NCI-H524 (cell line): Measurements from ENCODE around the gene SMIM38.
"Not testable (repeated sequence)": the region's sequence is repeated elsewhere in the genome, so short reads cannot be mapped to it uniquely, and the experiment has no call there.

ENCODE experiments used
- DNase-seq, 2 experiments: peaks; one replicate each; lab custom pipeline; 2025; lab: John Stamatoyannopoulos, UW

The SMIM38 gene

DNA sequence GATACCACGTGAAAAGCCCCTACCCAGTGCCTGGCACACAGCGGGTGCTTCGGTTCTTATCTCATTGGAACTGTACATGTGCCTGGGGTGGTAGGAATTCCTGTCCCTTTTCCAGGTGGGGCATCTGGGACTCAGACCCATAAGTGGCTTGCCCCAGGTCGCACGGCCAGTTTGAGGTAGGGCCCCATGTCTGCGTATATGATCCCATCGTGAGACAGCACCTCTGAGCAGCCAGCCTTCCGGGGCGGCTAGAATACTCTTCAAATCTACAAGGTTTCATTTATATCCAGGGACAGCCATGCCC, 33.5 kb upstream of the SMIM38 start:
- DNase-seq = no peak

DNA sequence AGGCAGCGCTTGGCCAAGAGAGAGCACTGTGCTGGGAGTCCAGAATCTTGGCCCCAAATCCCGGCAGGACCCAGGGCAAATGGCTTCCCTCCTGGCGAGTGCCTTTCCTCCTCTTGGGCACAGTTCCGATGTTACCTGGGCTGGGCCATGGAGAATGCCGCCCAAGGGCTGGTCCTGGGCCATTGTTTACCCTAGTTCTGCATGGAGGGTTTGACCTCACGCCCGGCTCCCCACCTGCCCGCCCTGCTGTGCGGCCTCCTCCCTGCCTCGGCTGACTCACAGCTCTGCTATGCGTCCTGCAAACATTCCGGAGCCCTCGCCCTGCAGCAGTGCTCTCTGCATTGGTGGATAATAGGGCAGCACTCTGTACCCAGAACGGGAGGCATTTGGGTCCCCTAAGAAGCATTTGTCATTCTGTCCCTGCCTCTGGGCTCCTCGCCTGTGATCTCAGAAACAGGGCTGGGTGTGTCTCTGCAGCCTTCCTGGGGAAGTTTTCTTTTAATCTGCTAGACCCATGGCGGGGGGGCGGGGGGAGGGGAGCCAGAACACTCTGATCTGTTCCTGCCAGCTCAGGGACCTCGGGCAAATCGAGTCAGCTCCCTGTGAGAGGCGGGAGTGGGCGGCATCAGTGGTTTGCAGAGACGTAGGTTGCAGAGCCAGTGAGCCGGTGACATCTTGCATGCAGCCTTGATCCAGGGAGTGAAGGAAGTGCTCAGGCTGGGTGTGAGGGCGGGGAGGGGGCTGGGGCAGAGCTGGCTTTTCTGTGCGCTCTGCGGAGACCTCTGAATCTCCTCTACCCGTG, 32.9 kb upstream of the SMIM38 start:
- DNase-seq = peak in 1 of 2 experiments; percentile 56

GRCh38 chr11:69123593-69124545, 31.9 kb upstream of the SMIM38 start:
- DNase-seq = no peak

- no peak for DNase-seq
Observed at GRCh38 chr11:69125861-69126260, 29.9 kb upstream of the SMIM38 start.

- no peak for DNase-seq
Observed at GRCh38 chr11:69126286-69126685, 29.4 kb upstream of the SMIM38 start.

DNA sequence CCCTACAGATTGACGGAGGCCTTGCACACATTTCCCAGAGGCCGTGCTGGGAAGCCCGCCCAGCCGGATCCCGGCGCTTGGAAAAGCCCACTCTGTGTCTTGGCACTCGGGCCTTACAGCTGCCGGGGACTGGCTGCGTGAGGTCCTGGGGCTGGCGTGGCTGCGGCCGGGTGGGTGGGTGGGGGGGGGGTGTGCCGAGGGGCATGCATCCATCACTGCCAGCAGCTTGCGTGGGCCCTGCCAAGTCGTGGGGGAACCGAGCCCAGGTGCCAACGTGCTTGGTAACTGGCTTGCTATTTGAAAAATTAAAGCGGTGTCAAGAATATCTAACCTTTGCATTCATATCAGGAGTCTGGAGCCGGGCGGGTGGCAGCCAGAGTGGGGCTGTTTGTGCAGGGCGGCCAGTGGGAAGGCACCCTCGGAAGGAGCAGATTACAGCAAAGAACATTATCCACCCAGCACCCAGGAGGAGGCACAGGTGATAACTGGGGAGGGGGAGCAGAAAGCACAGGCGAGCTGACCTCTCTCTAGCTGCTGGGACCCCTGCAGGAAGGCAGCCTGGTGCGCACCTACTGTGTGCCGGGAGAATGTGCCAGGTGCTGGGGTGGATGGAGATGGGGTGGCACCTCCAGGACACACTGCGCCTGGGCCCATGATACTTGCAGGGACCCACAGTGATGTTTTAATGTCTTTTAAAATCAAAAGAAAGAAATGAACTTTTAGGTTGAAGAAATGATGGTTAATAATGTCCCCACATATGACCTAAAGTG, 28.5 kb upstream of the SMIM38 start:
- DNase-seq = no peak

GRCh38 chr11:69127884-69128283, 27.9 kb upstream of the SMIM38 start:
- no peak for DNase-seq

- no peak for DNase-seq
Observed at GRCh38 chr11:69129053-69129452, 26.7 kb upstream of the SMIM38 start.

- no peak for DNase-seq
Observed at GRCh38 chr11:69129647-69130046, 26.1 kb upstream of the SMIM38 start.

GRCh38 chr11:69130654-69131053, 25.1 kb upstream of the SMIM38 start:
- no peak for DNase-seq

- no peak for DNase-seq
Observed at GRCh38 chr11:69131121-69131566, 24.6 kb upstream of the SMIM38 start.

DNA sequence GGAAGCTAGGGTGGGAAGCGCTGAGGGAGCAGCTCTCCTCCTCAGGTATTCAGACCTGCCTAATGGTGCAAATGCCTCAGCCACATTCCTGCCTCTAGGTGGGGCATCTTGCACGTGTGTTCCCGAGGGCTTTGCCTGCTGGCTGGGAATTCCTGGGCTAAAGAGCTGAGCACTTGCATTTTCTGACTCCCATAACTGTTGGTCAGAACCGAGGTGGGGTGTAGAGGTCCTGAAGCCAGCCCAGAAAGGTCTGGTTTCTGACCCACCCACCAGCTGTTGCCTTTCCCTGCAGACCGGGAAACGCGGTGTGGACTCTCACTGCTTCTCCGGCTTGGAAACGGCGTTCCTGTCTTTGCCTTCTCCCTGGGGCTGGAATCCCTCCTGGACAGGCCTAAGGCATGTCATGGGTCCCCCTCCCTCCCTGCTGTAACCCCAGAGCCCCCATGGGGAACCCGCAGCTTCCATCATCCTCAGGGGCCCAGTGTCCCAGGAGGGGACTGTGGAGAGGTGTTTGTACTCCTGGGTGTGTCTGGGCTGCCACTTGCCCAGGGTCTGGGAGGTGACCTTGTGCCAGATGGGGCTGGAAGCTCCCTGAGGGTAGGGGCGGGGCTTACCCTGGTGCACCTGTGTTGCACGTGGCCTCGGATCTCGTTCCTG, 24.0 kb upstream of the SMIM38 start:
- peak; percentile 68 to 86 for DNase-seq

- DNase-seq = no peak
Observed at GRCh38 chr11:69132301-69132670, 23.4 kb upstream of the SMIM38 start.

DNA sequence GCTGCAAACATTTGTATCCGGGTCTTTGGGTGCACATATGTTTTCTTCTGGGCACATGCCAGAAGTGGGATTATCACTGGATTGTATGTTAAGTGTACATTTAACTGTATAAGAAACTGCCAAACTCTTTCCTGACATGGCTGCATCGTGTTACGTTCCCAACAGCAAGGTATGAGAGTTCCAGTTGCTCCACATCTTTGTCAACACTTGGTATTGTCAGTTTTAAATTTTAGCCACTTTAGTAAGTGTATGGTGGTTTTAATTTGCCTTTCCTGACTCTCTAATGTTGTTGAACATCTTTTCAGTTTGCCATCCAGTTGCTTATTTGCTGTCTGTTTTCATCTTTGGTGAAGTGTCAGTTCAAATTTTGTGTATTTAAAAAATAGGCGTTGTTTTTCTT, 22.5 kb upstream of the SMIM38 start:
- peak; percentile 4 to 57 for DNase-seq

DNA sequence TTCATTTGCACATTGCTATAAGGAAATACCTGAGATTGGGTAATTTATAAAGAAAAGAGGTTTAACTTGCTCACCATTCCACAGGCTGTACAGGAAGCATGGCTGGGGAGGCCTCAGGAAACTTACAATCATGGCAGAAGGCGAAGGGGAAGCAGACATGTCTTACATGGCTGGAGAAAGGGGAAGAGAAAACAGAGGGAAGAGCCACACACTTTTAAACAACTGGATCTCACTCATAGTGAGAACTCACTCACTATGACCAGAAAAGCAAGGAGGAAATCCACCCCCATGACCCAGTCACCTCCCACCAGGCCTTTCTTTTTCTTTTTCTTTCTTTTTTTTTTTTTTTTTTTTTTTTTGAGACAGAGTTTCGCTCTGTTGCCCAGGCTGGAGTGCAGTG, 21.6 kb upstream of the SMIM38 start:
- DNase-seq = not testable (repeated sequence)

DNA sequence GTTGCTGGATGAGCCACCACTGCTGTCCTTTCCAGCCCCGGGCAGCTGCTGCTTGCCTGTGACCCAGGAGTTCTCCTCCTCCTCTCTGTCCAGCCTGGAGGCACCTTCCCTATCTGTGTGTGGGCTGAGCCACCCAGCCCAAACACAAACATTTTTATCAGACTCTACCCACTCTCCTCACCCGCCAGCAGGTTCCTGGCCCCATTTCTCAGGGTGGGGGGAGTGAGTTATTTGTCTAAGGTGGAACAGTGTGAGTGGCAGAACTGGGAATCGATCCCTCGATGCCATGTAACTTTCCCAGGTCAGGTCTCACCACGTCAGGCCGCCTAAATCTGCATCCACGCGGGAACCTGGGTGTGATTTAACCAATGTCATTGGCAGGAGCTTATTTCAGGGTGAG, 20.8 kb upstream of the SMIM38 start:
- no peak for DNase-seq

DNA sequence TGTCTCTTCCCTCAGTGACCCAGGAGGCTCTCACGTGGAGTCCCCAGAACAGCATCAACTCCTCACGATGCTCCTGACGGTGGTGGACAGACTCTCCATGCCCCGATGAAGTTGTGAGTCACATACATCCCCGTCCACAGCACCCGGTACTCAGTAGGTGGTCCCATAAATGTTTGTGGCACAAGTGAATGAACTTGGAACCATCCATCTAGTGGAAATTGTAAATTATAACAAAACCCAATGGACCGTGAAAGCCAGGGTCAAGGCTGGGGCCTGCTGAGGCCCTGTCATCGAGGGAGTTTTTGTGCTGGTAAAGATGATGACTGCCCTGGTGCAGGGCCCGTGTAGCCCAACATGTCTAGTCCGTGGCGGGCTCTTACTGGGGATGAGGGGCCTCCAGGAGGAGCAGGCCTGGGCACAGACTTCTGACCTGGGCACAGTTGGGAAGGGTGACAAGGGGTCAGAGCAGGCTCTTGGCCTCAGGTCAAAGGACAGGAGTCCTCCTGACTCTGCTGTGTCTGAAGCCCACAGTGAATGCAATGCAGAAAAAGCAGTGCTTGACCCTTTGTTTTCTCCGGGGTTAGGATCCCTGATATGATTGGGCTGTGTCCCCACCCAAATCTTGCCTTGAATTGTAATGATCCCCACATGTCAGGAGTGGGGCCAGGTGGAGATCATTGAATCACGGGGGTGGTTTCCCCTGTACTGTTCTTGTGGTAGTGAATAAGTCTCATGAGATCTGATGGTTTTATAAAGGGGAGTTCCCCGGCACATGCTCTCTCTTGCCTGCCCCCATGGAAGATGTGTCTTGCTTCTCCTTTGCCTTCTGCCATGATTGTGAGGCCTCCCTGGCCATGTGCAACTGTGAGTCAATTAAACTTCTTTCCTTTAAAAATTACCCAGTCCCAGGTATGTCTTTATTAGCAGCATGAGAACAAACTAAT, 20.0 kb upstream of the SMIM38 start:
- no peak for DNase-seq

DNA sequence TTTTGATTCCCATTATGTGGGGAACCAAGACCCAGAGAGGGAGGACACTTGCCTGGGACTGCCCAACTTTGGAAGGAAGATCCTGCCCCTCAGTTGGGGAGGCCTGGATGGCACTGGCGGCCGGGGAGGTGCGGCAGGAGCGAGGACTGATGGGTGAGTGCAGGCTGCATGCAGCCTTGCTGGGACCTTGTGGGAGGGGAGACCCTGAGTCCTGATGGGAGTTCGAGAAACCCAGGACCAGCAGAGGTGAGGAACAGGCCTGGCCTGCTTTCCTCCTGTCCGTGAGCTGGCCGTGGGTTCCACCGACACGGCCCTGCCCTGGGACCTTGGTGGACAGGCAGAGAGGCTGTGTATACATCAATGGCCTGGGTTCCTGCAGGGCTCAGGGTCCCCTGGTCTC, 19.3 kb upstream of the SMIM38 start:
- DNase-seq = no peak

DNA sequence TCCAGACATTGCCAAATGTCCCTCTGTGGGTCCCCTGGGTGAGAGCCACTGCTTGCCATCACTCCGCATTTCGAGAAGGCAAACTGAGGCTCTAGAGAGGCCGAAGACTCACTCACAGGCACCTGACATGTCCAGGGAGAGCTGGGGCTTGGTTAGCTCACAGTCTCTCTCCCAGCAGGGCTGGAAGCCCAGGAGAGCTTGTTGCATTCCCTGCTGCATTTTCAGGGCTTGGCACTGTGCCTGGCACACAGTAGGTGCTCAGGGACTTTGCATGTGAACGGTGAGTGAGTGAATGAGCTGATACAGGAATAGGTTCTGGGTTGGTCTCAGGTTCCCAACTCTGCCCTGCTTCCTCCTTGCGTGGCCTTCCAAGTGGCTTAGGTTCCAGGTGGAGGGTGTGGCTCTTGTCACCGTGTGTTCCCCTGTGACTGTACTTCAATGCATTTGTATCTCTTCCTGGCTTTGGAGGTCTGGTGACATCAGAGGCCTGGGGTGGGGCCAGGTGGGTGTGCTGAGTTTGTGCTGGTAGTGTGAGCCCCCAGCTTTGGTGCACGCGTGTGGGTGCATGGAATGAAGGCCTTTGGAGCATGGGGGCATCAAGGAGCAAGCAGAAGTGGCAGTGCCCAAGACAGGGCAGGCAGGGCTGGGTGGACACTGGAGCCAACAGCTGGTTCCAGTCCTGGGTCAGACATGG, 18.4 kb upstream of the SMIM38 start:
- no peak for DNase-seq

DNA sequence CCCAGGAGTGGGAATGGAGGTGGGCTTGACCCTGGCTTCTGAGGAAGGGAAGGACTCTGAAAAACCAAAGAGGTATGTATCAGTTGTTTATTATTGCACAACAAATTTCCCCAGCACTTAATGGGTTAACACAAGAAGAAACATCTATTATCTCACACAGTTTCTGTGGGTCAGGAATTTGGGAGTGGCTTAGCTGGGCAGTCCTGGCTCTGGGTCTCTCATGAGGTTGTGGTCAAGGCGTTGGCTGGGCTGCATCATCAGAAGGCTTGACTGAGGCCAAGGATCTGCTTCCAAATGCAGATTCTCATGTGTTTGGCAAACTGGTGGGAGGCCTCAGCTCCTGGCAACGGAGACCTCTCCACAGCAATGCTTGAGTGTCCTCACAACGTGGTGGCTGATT, 17.5 kb upstream of the SMIM38 start:
- DNase-seq = no peak
